ENCODE results near the gene BRD3OS. TPM values are rescaled to one million over a fixed set of nuclear protein-coding genes. Genes with fewer than 3 reads are reported as not detected.

Gene BRD3OS
- total and polyA plus RNA-seq, 2 experiments from 2014 or later, result 18.6 to 32.3 TPM

DNA sequence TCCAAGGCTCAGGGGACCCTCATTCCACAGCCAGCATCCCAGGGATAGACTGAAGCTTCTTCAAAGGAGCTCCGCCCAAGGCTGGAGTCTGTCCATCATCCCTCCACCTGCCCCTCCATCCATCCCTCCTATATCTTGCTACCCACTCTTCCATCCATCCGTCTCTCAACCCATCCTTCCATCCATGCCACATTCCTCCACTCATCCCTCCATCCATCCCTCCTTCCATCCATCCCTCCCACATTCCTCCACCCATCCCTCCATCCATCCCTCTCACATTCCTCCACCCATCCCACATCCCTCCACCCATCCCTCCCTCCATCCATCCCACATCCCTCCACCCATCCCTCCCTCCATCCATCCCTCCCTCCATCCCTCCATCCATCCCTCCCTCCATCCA lies 27.7 kb upstream of the BRD3OS start:
- Histone ChIP-seq H3K4me1 (ENCODE audit: low read depth) (no peaks in the 10 kb centered on the region), H3K36me3 (no peaks in the 10 kb centered on the region), H3K27me3 (no peaks in the 10 kb centered on the region), H3K27ac (no peak overlapping the region), H3K9me3 (ENCODE audit: low read depth) (no peaks in the 10 kb centered on the region), H3K4me3 (no peak overlapping the region)
- TF ChIP-seq, protein P1, sequence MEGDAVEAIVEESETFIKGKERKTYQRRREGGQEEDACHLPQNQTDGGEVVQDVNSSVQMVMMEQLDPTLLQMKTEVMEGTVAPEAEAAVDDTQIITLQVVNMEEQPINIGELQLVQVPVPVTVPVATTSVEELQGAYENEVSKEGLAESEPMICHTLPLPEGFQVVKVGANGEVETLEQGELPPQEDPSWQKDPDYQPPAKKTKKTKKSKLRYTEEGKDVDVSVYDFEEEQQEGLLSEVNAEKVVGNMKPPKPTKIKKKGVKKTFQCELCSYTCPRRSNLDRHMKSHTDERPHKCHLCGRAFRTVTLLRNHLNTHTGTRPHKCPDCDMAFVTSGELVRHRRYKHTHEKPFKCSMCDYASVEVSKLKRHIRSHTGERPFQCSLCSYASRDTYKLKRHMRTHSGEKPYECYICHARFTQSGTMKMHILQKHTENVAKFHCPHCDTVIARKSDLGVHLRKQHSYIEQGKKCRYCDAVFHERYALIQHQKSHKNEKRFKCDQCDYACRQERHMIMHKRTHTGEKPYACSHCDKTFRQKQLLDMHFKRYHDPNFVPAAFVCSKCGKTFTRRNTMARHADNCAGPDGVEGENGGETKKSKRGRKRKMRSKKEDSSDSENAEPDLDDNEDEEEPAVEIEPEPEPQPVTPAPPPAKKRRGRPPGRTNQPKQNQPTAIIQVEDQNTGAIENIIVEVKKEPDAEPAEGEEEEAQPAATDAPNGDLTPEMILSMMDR (IDR thresholded peaks at IDR 0.05; ENCODE audit: low read depth, low read length), result no peak
- DNase-seq (ENCODE audit: low read depth in 1 of 2, low spot score in 1 of 2), result no peak

DNA sequence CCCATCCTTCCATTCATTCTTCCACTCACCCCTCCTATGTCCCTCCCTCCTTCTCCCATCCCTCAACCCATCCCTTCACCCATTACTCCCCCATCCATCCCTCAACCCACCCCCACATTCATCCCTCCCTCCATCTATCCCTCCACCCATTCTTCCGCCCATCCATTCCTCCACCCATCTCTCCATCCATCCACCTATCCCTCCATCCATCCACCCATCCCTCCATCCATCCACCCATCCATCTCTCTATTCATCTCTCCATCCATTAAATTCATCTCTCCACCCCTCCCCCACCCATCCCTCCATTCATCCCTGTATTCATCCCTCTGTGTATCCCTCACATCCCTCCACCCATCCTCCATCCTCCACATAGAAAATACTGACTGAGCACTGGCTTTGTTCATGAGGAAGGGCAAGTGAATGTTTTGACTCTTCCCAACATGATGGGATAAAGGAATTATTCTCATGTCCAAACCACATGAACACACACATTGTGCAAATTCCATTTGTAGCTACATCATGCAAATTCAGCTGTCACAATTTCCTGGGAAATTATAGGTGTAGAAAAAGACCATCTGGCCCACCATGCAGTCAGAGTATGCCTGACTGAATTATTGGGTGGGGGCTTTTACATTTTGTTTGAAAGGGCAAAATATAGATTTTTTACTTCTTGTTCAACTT lies 26.2 kb upstream of the BRD3OS start:
- Histone ChIP-seq H3K4me3 (no peak overlapping the region), H3K27me3 (no peaks in the 10 kb centered on the region), H3K9me3 (ENCODE audit: low read depth) (no peaks in the 10 kb centered on the region), H3K4me1 (ENCODE audit: low read depth) (no peaks in the 10 kb centered on the region), H3K27ac (no peak overlapping the region), H3K36me3 (no peaks in the 10 kb centered on the region)
- TF ChIP-seq, protein P1 (IDR thresholded peaks at IDR 0.05; ENCODE audit: low read depth, low read length), result no peak
- DNase-seq (ENCODE audit: low read depth in 1 of 2, low spot score in 1 of 2), result peak in 1 of 2 donors; percentile 41

DNA sequence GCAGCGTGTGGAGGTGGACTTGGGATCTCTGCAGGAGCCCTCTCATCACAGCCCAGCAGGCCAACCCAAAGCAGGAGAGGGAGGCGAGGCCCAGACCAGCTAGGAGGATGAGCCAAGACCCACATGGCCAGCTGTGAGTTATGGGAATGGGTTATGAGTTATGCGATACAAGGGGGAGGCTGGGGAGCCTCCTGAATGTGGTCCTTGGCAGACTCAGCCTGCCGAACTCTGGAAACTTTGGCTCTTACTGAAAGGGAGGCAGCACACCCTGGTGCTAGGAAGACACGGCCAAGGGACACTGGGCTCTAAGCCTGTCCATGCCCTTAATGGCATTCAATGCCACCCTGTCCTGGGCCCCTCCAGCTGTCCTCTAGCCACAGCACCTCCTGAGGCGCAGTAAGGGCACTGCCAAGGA lies 25.4 kb upstream of the BRD3OS start:
- TF ChIP-seq, protein P1 (IDR thresholded peaks at IDR 0.05; ENCODE audit: low read depth, low read length), result no peak
- H3K9me3 ChIP-seq (ENCODE audit: low read depth), result no peaks in the 10 kb centered on the region
- H3K27ac ChIP-seq, result no peak overlapping the region
- no peaks in the 10 kb centered on the region for H3K27me3 ChIP-seq
- H3K4me3 ChIP-seq, result no peak overlapping the region
- H3K4me1 ChIP-seq (ENCODE audit: low read depth), result no peaks in the 10 kb centered on the region
- H3K36me3 ChIP-seq, result no peaks in the 10 kb centered on the region
- peak in 1 of 2 donors; percentile 21 for DNase-seq (ENCODE audit: low read depth in 1 of 2, low spot score in 1 of 2)

DNA sequence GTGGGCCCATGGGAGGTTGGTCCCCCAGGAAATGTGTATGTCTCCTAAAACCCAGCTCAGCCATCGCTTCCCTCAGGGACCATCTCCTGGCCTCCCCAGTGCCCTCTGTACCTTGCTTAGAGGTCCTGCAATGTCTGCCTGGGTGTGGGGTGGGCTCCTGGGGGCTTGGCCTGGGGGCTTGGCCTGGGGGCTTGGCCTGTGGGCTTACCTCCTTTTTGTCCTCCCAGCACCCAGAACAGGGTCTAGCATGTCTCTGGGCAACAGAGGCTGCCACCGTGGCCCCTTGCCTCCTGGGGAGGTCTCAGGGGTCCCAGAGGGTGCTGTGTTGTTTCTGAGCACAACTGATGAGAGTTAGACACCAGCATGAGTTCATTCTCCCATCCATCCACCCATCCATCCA lies 22.5 kb upstream of the BRD3OS start:
- TF ChIP-seq, protein P1 (IDR thresholded peaks at IDR 0.05; ENCODE audit: low read depth, low read length), result no peak
- Histone ChIP-seq H3K4me1 (ENCODE audit: low read depth) (no peaks in the 10 kb centered on the region), H3K36me3 (no peaks in the 10 kb centered on the region), H3K27ac (no peak overlapping the region), H3K9me3 (ENCODE audit: low read depth) (no peaks in the 10 kb centered on the region), H3K27me3 (no peaks in the 10 kb centered on the region), H3K4me3 (no peak overlapping the region)
- DNase-seq (ENCODE audit: low read depth in 1 of 2, low spot score in 1 of 2), result no peak

GRCh38 chr9:134003237-134003636 lies 22.0 kb upstream of the BRD3OS start:
- DNase-seq (ENCODE audit: low read depth in 1 of 2, low spot score in 1 of 2), result no peak

More at GRCh38 chr9:134003237-134003636, 22.0 kb upstream of the BRD3OS start:
- no peaks in the 10 kb centered on the region for H3K27me3 ChIP-seq
- H3K4me3 ChIP-seq, result no peak overlapping the region
- TF ChIP-seq, protein P1 (IDR thresholded peaks at IDR 0.05; ENCODE audit: low read depth, low read length), result no peak
- H3K4me1 ChIP-seq (ENCODE audit: low read depth), result no peaks in the 10 kb centered on the region
- H3K36me3 ChIP-seq, result no peaks in the 10 kb centered on the region
- no peaks in the 10 kb centered on the region for H3K9me3 ChIP-seq (ENCODE audit: low read depth)
- H3K27ac ChIP-seq, result no peak overlapping the region
